ENCODE results near the gene BCL11A. TPM values are rescaled to one million over a fixed set of nuclear protein-coding genes. Genes with fewer than 3 reads are reported as not detected.

Gene BCL11A
- total RNA-seq, 2 donors from 2014 or later, result 0.81 TPM; not detected in 1

GRCh38 chr2:60512062-60512622, 41.3 kb downstream of the BCL11A start:
- Mint-ChIP-seq H3K36me3 (no peaks in the 10 kb centered on the region), H3K4me1 (ENCODE audit: low read depth in 2 of 2) (peaks cover 0 to 2% of the 10 kb centered on the region in 2 donors), H3K27me3 (peaks cover 23 to 35% of the 10 kb centered on the region in 2 donors), H3K27ac (no peak overlapping the region), H3K9me3 (no peaks in the 10 kb centered on the region), H3K4me3 (no peak overlapping the region)
- ATAC-seq, result no peak
- DNase-seq (ENCODE audit: low spot score), result no peak

- DNase-seq (ENCODE audit: low spot score) (no peak), ATAC-seq (no peak)
- H3K27ac Mint-ChIP-seq, result no peak overlapping the region
- H3K4me1 Mint-ChIP-seq (ENCODE audit: low read depth in 2 of 2), result peaks cover 0 to 4% of the 10 kb centered on the region in 2 donors
- H3K4me3 Mint-ChIP-seq, result no peak overlapping the region
- H3K36me3 Mint-ChIP-seq, result no peaks in the 10 kb centered on the region
- peaks cover 18 to 29% of the 10 kb centered on the region in 2 donors for H3K27me3 Mint-ChIP-seq
- no peaks in the 10 kb centered on the region for H3K9me3 Mint-ChIP-seq
Observed at GRCh38 chr2:60510713-60511112, 42.7 kb downstream of the BCL11A start.

- Mint-ChIP-seq H3K27ac (no peak overlapping the region), H3K27me3 (peaks cover 27 to 35% of the 10 kb centered on the region in 2 donors), H3K4me3 (no peak overlapping the region), H3K36me3 (no peaks in the 10 kb centered on the region), H3K4me1 (ENCODE audit: low read depth in 2 of 2) (peaks cover 0 to 5% of the 10 kb centered on the region in 2 donors), H3K9me3 (no peaks in the 10 kb centered on the region)
- ATAC-seq (no peak), DNase-seq (ENCODE audit: low spot score) (no peak)
Observed at GRCh38 chr2:60509066-60509465, 44.4 kb downstream of the BCL11A start.

DNA sequence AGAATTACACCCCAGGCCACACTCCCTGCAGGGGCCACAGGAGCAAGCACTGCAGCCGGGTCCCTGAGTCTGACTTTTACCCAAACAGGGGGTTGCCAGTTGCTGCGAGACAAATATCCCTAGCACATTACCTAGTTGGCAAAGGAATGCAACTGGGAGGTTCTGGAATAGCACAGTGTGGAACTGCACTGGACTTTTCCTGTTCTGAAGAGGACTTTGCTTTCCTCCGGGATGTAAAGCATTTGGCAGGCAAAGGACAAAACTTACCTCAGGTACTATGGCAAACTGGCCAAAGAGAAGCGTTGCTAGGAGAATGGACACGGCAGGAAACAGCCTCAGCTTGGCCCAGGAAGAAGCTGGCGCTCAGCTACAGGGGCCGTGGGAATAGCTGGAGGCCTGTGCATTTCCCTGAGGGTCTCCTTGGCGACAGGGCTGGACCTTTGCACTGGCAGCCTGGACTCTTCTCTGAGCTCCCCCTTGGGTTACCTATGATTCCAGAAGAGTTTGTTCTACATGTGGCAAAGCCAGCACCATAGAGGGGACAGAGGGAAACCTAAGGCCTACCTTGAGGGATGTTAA, 45.0 kb downstream of the BCL11A start:
- Mint-ChIP-seq H3K27me3 (peaks cover 24 to 33% of the 10 kb centered on the region in 2 donors), H3K36me3 (no peaks in the 10 kb centered on the region), H3K4me1 (ENCODE audit: low read depth in 2 of 2) (peaks cover 0 to 5% of the 10 kb centered on the region in 2 donors), H3K4me3 (no peak overlapping the region), H3K9me3 (no peaks in the 10 kb centered on the region), H3K27ac (no peak overlapping the region)
- no peak for ATAC-seq
- no peak for DNase-seq (ENCODE audit: low spot score)

DNA sequence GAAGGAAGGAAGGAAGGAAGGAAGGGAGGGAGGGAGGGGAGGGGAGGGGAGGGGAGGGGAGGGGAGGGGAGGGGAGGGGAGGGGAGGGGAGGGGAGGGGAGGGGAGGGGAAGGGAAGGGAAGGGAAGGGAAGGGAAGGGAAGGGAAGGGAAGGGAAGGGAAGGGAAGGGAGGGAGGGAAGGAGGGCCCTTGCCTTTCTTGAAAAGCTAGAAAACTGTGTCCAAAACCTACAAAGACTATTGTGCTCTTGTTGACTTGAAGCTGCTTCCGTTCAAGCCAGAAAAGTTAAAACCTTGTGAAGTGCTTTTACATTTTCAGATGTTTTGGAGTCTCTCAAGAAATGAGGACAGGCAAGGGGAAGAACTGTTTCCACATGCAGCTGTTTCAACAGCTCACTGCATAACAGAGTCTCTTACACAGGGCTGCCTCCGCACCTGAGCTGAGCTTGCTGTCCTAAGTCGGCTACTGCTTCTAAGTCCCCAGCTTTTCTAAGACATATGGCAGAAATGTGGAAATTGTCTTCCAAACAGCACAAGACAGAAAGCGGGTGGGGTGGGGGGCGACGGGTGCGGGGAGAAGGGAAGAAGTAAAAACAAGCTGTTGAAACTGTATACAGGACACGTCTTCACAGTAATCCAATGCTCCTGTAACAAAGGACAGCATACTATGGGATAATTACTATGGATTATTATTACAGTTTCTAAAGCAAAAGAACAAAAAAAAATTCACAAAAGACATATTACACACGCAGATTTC, 46.1 kb downstream of the BCL11A start:
- no peak for ATAC-seq
- peaks cover 23 to 30% of the 10 kb centered on the region in 2 donors for H3K27me3 Mint-ChIP-seq
- H3K9me3 Mint-ChIP-seq, result no peaks in the 10 kb centered on the region

DNA sequence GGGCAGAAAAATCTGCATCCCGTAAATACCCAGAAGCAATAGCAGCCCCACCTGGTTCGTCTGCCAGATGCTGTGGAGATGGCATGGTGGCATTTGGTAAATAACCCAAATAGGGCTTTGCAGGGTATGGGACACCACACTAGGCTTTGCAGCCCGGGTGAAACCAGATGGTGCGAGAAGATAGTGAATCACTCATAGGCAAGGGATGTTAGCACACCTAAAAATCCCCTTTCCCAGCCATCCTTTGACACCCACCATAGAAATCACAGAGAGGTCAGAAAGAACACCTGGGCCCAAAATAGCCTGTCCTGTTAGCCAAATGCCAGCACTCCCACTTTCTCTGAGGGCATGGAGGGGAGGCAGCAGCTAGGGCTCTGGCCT, 47.6 kb downstream of the BCL11A start:
- DNase-seq (ENCODE audit: low spot score), result no peak
- H3K4me1 Mint-ChIP-seq (ENCODE audit: low read depth in 2 of 2), result peaks cover 0 to 5% of the 10 kb centered on the region in 2 donors

More for the DNA sequence above, 46.1 kb downstream of the BCL11A start:
- peaks cover 0 to 5% of the 10 kb centered on the region in 2 donors for H3K4me1 Mint-ChIP-seq (ENCODE audit: low read depth in 2 of 2)
- H3K36me3 Mint-ChIP-seq, result no peaks in the 10 kb centered on the region
- no peak for DNase-seq (ENCODE audit: low spot score)
- no peak overlapping the region for H3K27ac Mint-ChIP-seq
- H3K4me3 Mint-ChIP-seq, result no peak overlapping the region

DNA sequence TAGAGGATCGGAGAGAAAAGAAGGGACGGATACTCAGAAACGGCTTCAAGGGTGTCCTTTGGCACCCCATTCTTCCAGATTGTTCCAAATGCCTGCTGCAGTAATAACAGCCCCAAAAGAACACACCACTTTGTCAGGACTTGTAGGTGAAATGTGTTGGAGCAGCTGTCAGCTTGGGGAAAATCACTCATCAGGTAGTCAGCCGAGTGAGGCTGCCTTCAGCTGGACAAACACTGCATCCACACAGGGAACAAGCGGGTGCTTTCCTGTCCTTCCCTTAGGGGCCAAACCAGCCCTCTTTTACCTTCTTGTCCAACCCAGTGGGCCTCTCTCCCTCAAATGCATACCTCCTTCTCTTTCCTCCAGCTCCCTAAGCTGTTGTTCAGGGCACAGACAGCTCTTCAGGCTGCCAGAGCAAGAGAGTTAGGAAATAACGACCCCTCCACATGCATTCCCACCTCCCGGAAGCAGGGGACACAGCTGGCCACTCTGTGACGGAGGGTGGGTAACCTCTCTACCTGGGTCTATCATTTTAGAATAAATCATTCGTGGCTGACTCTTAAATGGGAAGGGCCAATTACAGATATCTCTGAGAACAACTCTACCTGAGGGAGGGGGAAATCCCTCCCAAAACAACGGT, 48.1 kb downstream of the BCL11A start:
- ATAC-seq, result no peak
- H3K36me3 Mint-ChIP-seq, result no peaks in the 10 kb centered on the region
- no peak for DNase-seq (ENCODE audit: low spot score)
- H3K9me3 Mint-ChIP-seq, result no peaks in the 10 kb centered on the region
- peaks cover 21 to 26% of the 10 kb centered on the region in 2 donors for H3K27me3 Mint-ChIP-seq
- H3K4me3 Mint-ChIP-seq, result no peak overlapping the region
- H3K4me1 Mint-ChIP-seq (ENCODE audit: low read depth in 2 of 2), result peaks cover 0 to 5% of the 10 kb centered on the region in 2 donors
- no peak overlapping the region for H3K27ac Mint-ChIP-seq

More for the DNA sequence above, 47.6 kb downstream of the BCL11A start:
- no peak overlapping the region for H3K27ac Mint-ChIP-seq
- H3K27me3 Mint-ChIP-seq, result peaks cover 23 to 30% of the 10 kb centered on the region in 2 donors
- H3K4me3 Mint-ChIP-seq, result no peak overlapping the region
- H3K36me3 Mint-ChIP-seq, result no peaks in the 10 kb centered on the region
- H3K9me3 Mint-ChIP-seq, result no peaks in the 10 kb centered on the region
- no peak for ATAC-seq

GRCh38 chr2:60504049-60504448, 49.4 kb downstream of the BCL11A start:
- Mint-ChIP-seq H3K36me3 (no peaks in the 10 kb centered on the region), H3K9me3 (no peaks in the 10 kb centered on the region), H3K4me3 (no peak overlapping the region)

DNA sequence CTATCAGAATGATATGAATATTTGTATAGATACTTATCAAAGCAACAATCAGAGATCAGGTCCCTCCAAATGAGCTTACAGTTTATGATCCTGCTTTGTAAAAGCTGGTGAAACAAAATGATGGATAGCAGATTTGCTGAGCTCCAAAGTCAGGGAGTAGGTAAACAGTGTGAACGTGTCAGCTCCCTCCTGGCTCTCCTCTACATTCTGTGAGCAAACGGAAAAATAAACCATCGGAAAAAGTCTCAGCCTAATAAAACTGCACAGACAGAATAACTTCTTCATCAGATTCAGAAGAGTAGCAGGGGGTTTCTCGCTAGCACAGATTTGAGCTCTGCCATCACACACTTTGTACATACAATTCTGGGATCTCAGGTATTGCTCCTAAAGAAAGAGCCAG, 51.3 kb downstream of the BCL11A start:
- no peaks in the 10 kb centered on the region for H3K9me3 Mint-ChIP-seq
- DNase-seq (ENCODE audit: low spot score), result no peak
- H3K36me3 Mint-ChIP-seq, result no peaks in the 10 kb centered on the region
- no peak overlapping the region for H3K27ac Mint-ChIP-seq
- ATAC-seq, result no peak
- peaks cover 13% of the 10 kb centered on the region in 2 donors for H3K27me3 Mint-ChIP-seq
- H3K4me1 Mint-ChIP-seq (ENCODE audit: low read depth in 2 of 2), result peaks cover 0 to 8% of the 10 kb centered on the region in 2 donors
- H3K4me3 Mint-ChIP-seq, result no peak overlapping the region

More at GRCh38 chr2:60504049-60504448, 49.4 kb downstream of the BCL11A start:
- Mint-ChIP-seq H3K27ac (no peak overlapping the region), H3K27me3 (peaks cover 13% of the 10 kb centered on the region in 2 donors), H3K4me1 (ENCODE audit: low read depth in 2 of 2) (peaks cover 0 to 8% of the 10 kb centered on the region in 2 donors)
- ATAC-seq, result no peak
- no peak for DNase-seq (ENCODE audit: low spot score)

DNA sequence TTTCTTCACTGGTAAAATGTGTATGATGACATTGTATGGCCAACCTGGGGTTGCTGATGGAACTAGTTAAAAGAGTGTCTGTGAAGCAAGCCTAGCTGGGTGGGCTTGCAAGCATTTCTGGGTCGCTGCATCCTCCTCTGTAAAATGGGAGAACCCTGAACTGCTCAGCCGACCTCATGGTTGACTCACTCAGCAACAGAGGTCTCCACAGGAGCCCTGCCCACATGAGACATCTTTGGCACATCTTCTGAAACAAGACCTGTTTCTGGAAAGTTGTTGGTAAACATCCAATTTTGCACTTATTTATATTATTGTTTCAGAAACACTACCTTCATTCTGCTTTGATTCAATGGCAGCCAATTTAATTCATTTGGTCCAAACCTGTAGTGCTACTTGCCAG, 52.6 kb downstream of the BCL11A start:
- Mint-ChIP-seq H3K27me3 (peaks cover 8 to 11% of the 10 kb centered on the region in 2 donors), H3K4me1 (ENCODE audit: low read depth in 2 of 2) (peaks cover 0 to 7% of the 10 kb centered on the region in 2 donors), H3K9me3 (no peaks in the 10 kb centered on the region), H3K36me3 (no peaks in the 10 kb centered on the region), H3K27ac (no peak overlapping the region), H3K4me3 (no peak overlapping the region)
- ATAC-seq (no peak), DNase-seq (ENCODE audit: low spot score) (no peak)

- no peak overlapping the region for H3K4me3 Mint-ChIP-seq
- peaks cover 5 to 8% of the 10 kb centered on the region in 2 donors for H3K27me3 Mint-ChIP-seq
- ATAC-seq (no peak), DNase-seq (ENCODE audit: low spot score) (no peak)
- peaks cover 0 to 3% of the 10 kb centered on the region in 2 donors for H3K4me1 Mint-ChIP-seq (ENCODE audit: low read depth in 2 of 2)
- no peaks in the 10 kb centered on the region for H3K9me3 Mint-ChIP-seq
- H3K27ac Mint-ChIP-seq, result no peak overlapping the region
- H3K36me3 Mint-ChIP-seq, result no peaks in the 10 kb centered on the region
Observed at GRCh38 chr2:60499651-60500265, 53.7 kb downstream of the BCL11A start.

GRCh38 chr2:60498816-60499429, 54.5 kb downstream of the BCL11A start:
- Mint-ChIP-seq H3K36me3 (no peaks in the 10 kb centered on the region), H3K9me3 (no peaks in the 10 kb centered on the region), H3K4me1 (ENCODE audit: low read depth in 2 of 2) (peaks cover 0 to 3% of the 10 kb centered on the region in 2 donors), H3K27ac (no peak overlapping the region), H3K4me3 (no peak overlapping the region), H3K27me3 (peaks cover 0 to 2% of the 10 kb centered on the region in 2 donors)
- ATAC-seq (no peak), DNase-seq (ENCODE audit: low spot score) (no peak)

DNA sequence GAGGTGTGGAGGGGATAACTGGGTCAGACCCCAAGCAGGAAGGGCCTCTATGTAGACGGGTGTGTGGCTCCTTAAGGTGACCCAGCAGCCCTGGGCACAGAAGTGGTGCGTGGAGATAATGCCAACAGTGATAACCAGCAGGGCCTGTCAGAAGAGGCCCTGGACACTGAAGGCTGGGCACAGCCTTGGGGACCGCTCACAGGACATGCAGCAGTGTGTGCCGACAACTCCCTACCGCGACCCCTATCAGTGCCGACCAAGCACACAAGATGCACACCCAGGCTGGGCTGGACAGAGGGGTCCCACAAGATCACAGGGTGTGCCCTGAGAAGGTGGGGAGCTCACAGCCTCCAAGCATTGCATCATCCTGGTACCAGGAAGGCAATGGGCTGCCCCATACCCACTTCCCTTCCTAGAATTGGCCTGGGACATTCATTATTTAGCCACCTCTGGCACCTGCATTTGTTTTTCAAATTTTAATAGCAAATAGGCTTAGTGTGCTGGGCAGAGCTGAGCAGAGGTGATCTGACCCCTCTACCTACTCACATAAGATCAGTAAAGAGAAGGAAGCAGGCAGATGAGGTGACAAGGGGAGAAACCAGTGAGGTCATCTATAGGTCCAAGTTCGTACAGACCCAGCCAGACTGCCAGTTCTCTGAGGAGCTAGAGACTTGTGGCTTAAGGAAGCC, 55.2 kb downstream of the BCL11A start:
- no peaks in the 10 kb centered on the region for H3K9me3 Mint-ChIP-seq
- DNase-seq (ENCODE audit: low spot score), result no peak
- peaks cover 0 to 2% of the 10 kb centered on the region in 2 donors for H3K27me3 Mint-ChIP-seq
- H3K27ac Mint-ChIP-seq, result no peak overlapping the region
- ATAC-seq, result peak; percentile 21 to 47
- H3K4me3 Mint-ChIP-seq, result no peak overlapping the region
- H3K4me1 Mint-ChIP-seq (ENCODE audit: low read depth in 2 of 2), result peaks cover 0 to 3% of the 10 kb centered on the region in 2 donors
- H3K36me3 Mint-ChIP-seq, result no peaks in the 10 kb centered on the region
